Left forelimb (tissue), 1 donor: ENCODE results near the gene S100G.

Source experiments
- DNase-seq: peaks from one replicate; pipeline ENCODE4 v3.0.0-alpha.2; 2018; ENCODE audit warnings: low spot score

Gene S100G

GRCh38 chrX:16646366-16647138 is 3.4 kb upstream of the S100G start:
- DNase-seq: no peak

GRCh38 chrX:16651391-16652024 is 1.6 kb downstream of the S100G start:
- no peak for DNase-seq

- no peak for DNase-seq
These were observed 3.5 kb downstream of the S100G start for GRCh38 chrX:16653424-16653823.

- DNase-seq: no peak
These were observed 4.1 kb downstream of the S100G start for GRCh38 chrX:16654093-16654492.

- DNase-seq: no peak
These were observed 8.3 kb downstream of the S100G start for GRCh38 chrX:16658284-16658683.

GRCh38 chrX:16659321-16659720 is 9.4 kb downstream of the S100G start:
- DNase-seq: no peak

GRCh38 chrX:16661495-16661894 is 11.5 kb downstream of the S100G start:
- DNase-seq: no peak

GRCh38 chrX:16662402-16662801 is 12.4 kb downstream of the S100G start:
- no peak for DNase-seq

GRCh38 chrX:16664074-16664473 is 14.1 kb downstream of the S100G start:
- no peak for DNase-seq

GRCh38 chrX:16664626-16665025 is 14.7 kb downstream of the S100G start:
- no peak for DNase-seq

- DNase-seq: no peak
These were observed 15.1 kb downstream of the S100G start for GRCh38 chrX:16665089-16665488.

- DNase-seq: no peak
These were observed 16.6 kb downstream of the S100G start for GRCh38 chrX:16666541-16666940.

GRCh38 chrX:16671005-16671404 is 21.0 kb downstream of the S100G start:
- DNase-seq: no peak

GRCh38 chrX:16678689-16679088 is 28.7 kb downstream of the S100G start:
- DNase-seq: no peak

- DNase-seq: no peak
These were observed 33.2 kb downstream of the S100G start for GRCh38 chrX:16683007-16683664.

- DNase-seq: no peak
These were observed 37.6 kb downstream of the S100G start for GRCh38 chrX:16687514-16687913.

- DNase-seq: no peak
These were observed 45.2 kb downstream of the S100G start for GRCh38 chrX:16695079-16695676.

GRCh38 chrX:16696956-16697355 is 47.0 kb downstream of the S100G start:
- DNase-seq: no peak

GRCh38 chrX:16699389-16699788 is 49.4 kb downstream of the S100G start:
- DNase-seq: no peak

GRCh38 chrX:16700734-16701133 is 50.8 kb downstream of the S100G start:
- DNase-seq: no peak

GRCh38 chrX:16702700-16703599 is 53.0 kb downstream of the S100G start:
- DNase-seq: no peak
